ENCODE results near the gene AGPS. TPM values are rescaled to one million over a fixed set of nuclear protein-coding genes. Genes with fewer than 3 reads are reported as not detected.
"Not testable (repeated sequence)": the region's sequence is repeated elsewhere in the genome, so short reads cannot be mapped to it uniquely, and the experiment has no call there.

The AGPS gene
- total and polyA plus RNA-seq, 10 of the 15 experiments (the other 5 are each of a cell fraction or from before 2014, with no cell fraction given) = 7.9 to 54.2 (median 38.7) TPM

- TF ChIP-seq PAX5 (IDR thresholded peaks at IDR 0.05; ENCODE audit: borderline replicate concordance, low read depth, low read length) (no peak), CREB1 (IDR thresholded peaks at IDR 0.05; ENCODE audit: low read depth) (no peak), POLR2AphosphoS2 (IDR thresholded peaks at IDR 0.05; ENCODE audit: low read depth, low read length) (no peak), CBFB (IDR thresholded peaks at IDR 0.05; ENCODE audit: low read depth) (no peak), RAD51 (IDR thresholded peaks at IDR 0.05) (no peak), GATAD2B (conservative IDR thresholded peaks at IDR 0.05; ENCODE audit: low read depth) (no peak), ATF7 (IDR thresholded peaks at IDR 0.05; ENCODE audit: low read depth) (no peak), POLR2A (IDR thresholded peaks at IDR 0.05; ENCODE audit: low read depth, low read length) (no peak)
Measured at GRCh38 chr2:177430411-177430810, 37.8 kb downstream of the AGPS start (continued).

- ATAC-seq; H4K20me1 ChIP-seq (ENCODE audit: control insufficient read depth, insufficient read depth); BruUV-seq (replicated peaks); H3K4me2 ChIP-seq (ENCODE audit: control insufficient read depth, insufficient read depth); in situ Hi-C loops (cut with MboI); RAD21 ChIA-PET (ENCODE audit: unreplicated experiment); H3K27ac ChIP-seq (ENCODE audit: control insufficient read depth, insufficient read depth); H3K9ac ChIP-seq (ENCODE audit: control insufficient read depth, insufficient read depth, low read length); POLR2A ChIA-PET; H2AFZ ChIP-seq (ENCODE audit: control insufficient read depth, low read depth, low read length); H3K4me1 ChIP-seq (ENCODE audit: control insufficient read depth, insufficient read depth, low read length); DNase-seq (ENCODE audit: low read depth, low spot score); CTCF ChIA-PET; H3K36me3 ChIP-seq (ENCODE audit: control insufficient read depth in 2 of 2, insufficient read depth in 2 of 2, low read length in 1 of 2); FAIRE-seq; H3K79me2 ChIP-seq (ENCODE audit: control insufficient read depth, insufficient read depth, low read length); intact Hi-C loops (cut with micrococcal nuclease; ENCODE audit: unreplicated experiment); H3K4me3 ChIP-seq; H3K27me3 ChIP-seq (replicated peaks in 1 of 2; ENCODE audit: control insufficient read depth in 2 of 2, insufficient read depth in 2 of 2, low read length in 1 of 2): not testable (repeated sequence)
- H3K9me3 ChIP-seq (replicated peaks; ENCODE audit: control insufficient read depth, insufficient read depth, low read length) = peaks cover 31% of the 10 kb centered on the region
- WGBS (ENCODE audit: insufficient coverage, insufficient replicate concordance, low lambda C conversion rate, missing lambda C conversion rate) = 97% methylated on average over 12 of the region's 12 CpGs
- SMC1A ChIA-PET (ENCODE audit: uncharacterized antibody, unreplicated experiment) = interaction anchor here (0.6 kb wide), 1 partner anchor 230 kb away, joined by 3 read pairs; no protein-coding TSS in a partner anchor
Measured at GRCh38 chr2:177431111-177431725, 38.6 kb downstream of the AGPS start.
